ELF-1 (cell line): Measurements from ENCODE around the gene LDHD.

ENCODE experiments used
- DNase-seq: peaks from one replicate; pipeline ENCODE4 v3.0.0-alpha.2; 2016; ENCODE audit warnings: low read depth, low spot score

Gene LDHD

GRCh38 chr16:75081179-75081859 is 35.3 kb downstream of the LDHD start:
- DNase-seq: no peak

GRCh38 chr16:75080205-75081029 is 36.2 kb downstream of the LDHD start:
- DNase-seq: no peak

- no peak for DNase-seq
These were observed 37.1 kb downstream of the LDHD start for GRCh38 chr16:75079346-75079926.

GRCh38 chr16:75078886-75079285 is 37.7 kb downstream of the LDHD start:
- DNase-seq: no peak

GRCh38 chr16:75075688-75076268 is 40.8 kb downstream of the LDHD start:
- DNase-seq: no peak

- DNase-seq: no peak
These were observed 41.5 kb downstream of the LDHD start for GRCh38 chr16:75074920-75075687.

- no peak for DNase-seq
These were observed 42.2 kb downstream of the LDHD start for GRCh38 chr16:75074304-75074793.

- no peak for DNase-seq
These were observed 42.9 kb downstream of the LDHD start for GRCh38 chr16:75073545-75074303.

- no peak for DNase-seq
These were observed 44.2 kb downstream of the LDHD start for GRCh38 chr16:75072239-75072947.

GRCh38 chr16:75071621-75072020 is 45.0 kb downstream of the LDHD start:
- no peak for DNase-seq

GRCh38 chr16:75070012-75070841 is 46.4 kb downstream of the LDHD start:
- no peak for DNase-seq

GRCh38 chr16:75068085-75069031 is 48.2 kb downstream of the LDHD start:
- DNase-seq: no peak

- no peak for DNase-seq
These were observed 49.6 kb downstream of the LDHD start for GRCh38 chr16:75066861-75067447.

GRCh38 chr16:75065521-75066149 is 50.9 kb downstream of the LDHD start:
- no peak for DNase-seq

- no peak for DNase-seq
These were observed 51.5 kb downstream of the LDHD start for GRCh38 chr16:75065149-75065505.

- DNase-seq: no peak
These were observed 52.0 kb downstream of the LDHD start for GRCh38 chr16:75064403-75065148.
